SK-N-SH treated with all-trans-retinoic acid at 6 μM for 48 hours (cell line): Measurements from ENCODE around the gene ZBED1.

ENCODE experiments used
- ISL1 ChIP-seq: fragments of 250-450 bp; sonication (Bioruptor Pico); IDR thresholded peaks from 2 replicates; pipeline ENCODE4 v2.1.2; 2022; ENCODE audit warnings: mild to moderate bottlenecking, moderate library complexity
- PATZ1 ChIP-seq: fragments of 250-450 bp; sonication (Bioruptor Pico); IDR thresholded peaks from 2 replicates; pipeline ENCODE4 v1.8.0; 2020; ENCODE audit warnings: mild to moderate bottlenecking, moderate library complexity, borderline replicate concordance
- PPARA ChIP-seq: fragments of 250-450 bp; sonication (Bioruptor Pico); IDR thresholded peaks from 2 replicates; pipeline ENCODE4 v1.5.0; 2020; ENCODE audit warnings: mild to moderate bottlenecking, borderline replicate concordance
- RARB ChIP-seq: fragments of 250-450 bp; sonication (Bioruptor Pico); IDR thresholded peaks from 2 replicates; pipeline ENCODE4 v1.8.0; 2021; ENCODE audit warnings: mild to moderate bottlenecking, moderate library complexity
- TCF4 ChIP-seq: fragments of 250-450 bp; sonication (Bioruptor Pico); IDR thresholded peaks from 2 replicates; pipeline ENCODE4 v1.8.0; 2021; ENCODE audit warnings: mild to moderate bottlenecking, moderate library complexity, borderline replicate concordance
- TSHZ2 ChIP-seq: fragments of 250-450 bp; sonication (Bioruptor Pico); IDR thresholded peaks from 2 replicates; pipeline ENCODE4 v1.5.0; 2020; ENCODE audit warnings: mild to moderate bottlenecking, moderate library complexity
- ZFP3 ChIP-seq: fragments of 250-450 bp; sonication (Bioruptor Pico); IDR thresholded peaks from 2 replicates; pipeline ENCODE4 v1.5.0; 2020; ENCODE audit warnings: mild to moderate bottlenecking, moderate library complexity
- ZNF70 ChIP-seq: fragments of 450-650 bp; formaldehyde crosslinking; IDR thresholded peaks from 2 replicates; pipeline ENCODE4 v1.5.0; 2020; ENCODE audit warnings: mild to moderate bottlenecking, moderate library complexity

- no peak for TF ChIP-seq PPARA
- no peak for TF ChIP-seq ZNF70 (CRISPR knock-in tag)
- TF ChIP-seq ISL1 (CRISPR knock-in tag) = no peak
- TF ChIP-seq TSHZ2 = no peak
- no peak for TF ChIP-seq TCF4 (CRISPR knock-in tag)
- TF ChIP-seq RARB (CRISPR knock-in tag) = no peak
- TF ChIP-seq PATZ1 (CRISPR knock-in tag) = no peak
- TF ChIP-seq ZFP3 (CRISPR knock-in tag) = no peak
These were observed 2.1 kb upstream of the ZBED1 start for GRCh38 chrX:2502668-2503519.
